Activated CD4-positive, CD25-positive, alpha-beta regulatory T cell treated with anti-CD3 and anti-CD28 coated beads, Interleukin-2, amount 50 U/mL, for 16 hours (primary cell): ENCODE data around the gene EPB41L4A.
A peak's percentile ranks its signal among the peaks of the same experiment; 100 is the strongest.

ENCODE experiments used
- DNase-seq: peaks from one replicate; pipeline ENCODE4 v3.0.0-alpha.2; 2020; ENCODE audit warnings: low read depth, low spot score

EPB41L4A gene

DNA sequence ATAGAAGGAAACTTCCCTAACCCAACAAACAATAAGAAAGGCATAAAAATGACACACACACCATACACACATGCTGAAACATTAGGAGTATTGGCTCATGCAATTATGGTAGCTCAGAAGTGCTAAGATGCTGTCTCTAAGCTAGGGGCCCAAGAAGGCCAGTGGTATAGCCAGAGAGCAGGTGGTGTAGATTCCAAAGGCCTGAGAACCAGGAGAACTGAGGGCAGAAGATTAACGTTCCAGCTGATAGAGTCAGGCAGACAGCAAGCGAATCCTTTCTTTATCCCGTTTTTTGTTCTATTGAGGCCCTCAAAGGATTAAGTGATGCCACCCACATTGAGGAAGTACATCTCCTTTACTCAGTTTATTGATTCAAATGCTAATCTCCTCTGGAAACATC, 262.9 kb downstream of the EPB41L4A start:
- DNase-seq = no peak

DNA sequence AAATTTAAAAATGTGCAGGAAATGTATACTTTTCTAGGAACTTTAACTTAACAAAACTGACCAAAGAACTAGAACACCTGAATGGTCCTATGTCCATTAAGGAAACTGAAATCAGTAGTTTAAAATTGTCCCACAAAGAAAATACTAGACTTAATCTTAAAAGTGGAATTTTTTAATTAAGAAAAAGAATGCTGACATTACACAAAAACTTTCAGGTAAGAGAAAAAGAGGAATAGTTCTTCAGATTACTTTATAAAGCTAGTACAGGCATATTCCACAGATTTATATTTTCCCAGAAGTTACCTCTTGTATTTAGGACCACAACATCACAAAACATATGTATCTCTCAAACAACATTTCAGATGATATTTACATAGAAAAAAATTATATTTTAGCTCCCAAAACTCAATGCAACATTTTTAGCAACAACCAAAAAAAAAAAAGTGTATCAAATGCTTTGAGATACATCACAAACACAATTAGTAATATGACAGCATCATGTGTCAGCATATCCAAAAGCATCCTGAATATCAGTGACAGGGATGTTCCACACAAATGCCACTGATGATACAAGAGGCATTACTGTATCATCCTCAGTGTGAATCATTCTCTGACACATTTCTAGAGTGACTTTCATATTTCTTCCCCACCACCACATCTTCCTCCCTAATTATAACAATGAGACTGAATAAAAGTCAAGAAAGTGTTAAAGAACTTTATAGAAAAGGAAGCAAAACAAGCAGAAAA, 264.0 kb downstream of the EPB41L4A start:
- DNase-seq = no peak

GRCh38 chr5:112149727-112150126, 269.4 kb downstream of the EPB41L4A start:
- no peak for DNase-seq

GRCh38 chr5:112146323-112147226, 272.5 kb downstream of the EPB41L4A start:
- DNase-seq = peak; percentile 30

DNA sequence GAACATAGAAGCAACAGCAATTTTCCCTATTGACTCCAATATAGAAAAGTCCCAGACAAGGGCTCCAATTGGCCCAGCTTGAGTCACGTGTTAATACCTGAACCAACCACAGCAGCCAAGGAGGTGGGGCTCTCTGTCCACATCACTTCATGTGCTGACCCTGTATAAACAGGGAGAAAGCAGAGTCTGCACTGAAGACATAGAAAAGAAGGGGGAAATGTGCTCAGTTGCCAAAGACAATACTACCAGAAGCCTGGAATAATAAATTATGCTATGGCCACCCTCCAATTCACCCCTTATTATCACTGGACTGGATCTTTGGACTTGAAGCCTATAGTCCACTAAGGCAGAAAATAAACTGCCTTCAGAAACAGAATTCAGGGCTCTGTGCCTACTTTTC, 275.4 kb downstream of the EPB41L4A start:
- DNase-seq = no peak

- no peak for DNase-seq
Measured at GRCh38 chr5:112142769-112143270, 276.3 kb downstream of the EPB41L4A start.

- no peak for DNase-seq
Measured at GRCh38 chr5:112141582-112141981, 277.5 kb downstream of the EPB41L4A start.

DNA sequence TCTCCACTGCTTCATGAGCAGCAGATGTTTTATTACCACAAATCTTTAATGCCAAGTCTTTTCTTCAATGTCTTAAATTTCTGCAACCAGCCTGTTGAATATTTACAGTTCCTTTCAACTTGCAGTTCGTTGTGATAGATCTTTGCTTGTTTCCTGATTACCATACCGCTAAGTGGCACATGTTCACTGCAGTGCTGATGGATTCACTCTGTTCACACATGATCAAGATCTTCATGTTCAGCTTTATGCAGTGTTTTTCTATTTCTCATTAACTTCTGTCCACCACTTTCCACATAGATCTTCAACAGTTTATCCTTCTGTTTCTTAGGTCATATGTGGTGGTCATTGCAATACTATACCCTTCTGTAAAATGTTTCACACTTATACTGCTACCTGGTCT, 280.6 kb downstream of the EPB41L4A start:
- no peak for DNase-seq

GRCh38 chr5:112136773-112137172, 282.3 kb downstream of the EPB41L4A start:
- no peak for DNase-seq

- no peak for DNase-seq
Measured at GRCh38 chr5:112127861-112128260, 291.2 kb downstream of the EPB41L4A start.

GRCh38 chr5:112126982-112127381, 292.1 kb downstream of the EPB41L4A start:
- no peak for DNase-seq

- DNase-seq = no peak
Measured at GRCh38 chr5:112125903-112126302, 293.2 kb downstream of the EPB41L4A start.

DNA sequence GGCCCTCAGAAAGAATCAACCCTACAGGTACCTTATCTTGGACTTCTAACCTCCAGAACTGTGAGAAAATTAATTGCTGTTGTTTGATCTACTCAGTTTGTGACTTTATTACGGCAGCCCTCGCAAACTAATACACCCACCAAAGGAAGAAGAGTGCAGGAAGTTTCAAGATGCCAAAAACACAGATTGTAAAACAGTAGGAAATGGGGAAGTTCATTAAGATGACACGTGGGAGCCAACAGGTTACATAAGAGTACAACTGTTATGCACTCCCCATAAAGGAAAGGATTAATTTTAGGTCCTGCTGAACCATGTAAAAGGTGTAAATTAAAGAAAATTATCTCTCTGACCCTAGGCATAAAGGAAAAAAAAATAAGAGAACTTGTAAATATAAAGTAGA, 294.3 kb downstream of the EPB41L4A start:
- DNase-seq = no peak

GRCh38 chr5:112123086-112123485, 296.0 kb downstream of the EPB41L4A start:
- no peak for DNase-seq

DNA sequence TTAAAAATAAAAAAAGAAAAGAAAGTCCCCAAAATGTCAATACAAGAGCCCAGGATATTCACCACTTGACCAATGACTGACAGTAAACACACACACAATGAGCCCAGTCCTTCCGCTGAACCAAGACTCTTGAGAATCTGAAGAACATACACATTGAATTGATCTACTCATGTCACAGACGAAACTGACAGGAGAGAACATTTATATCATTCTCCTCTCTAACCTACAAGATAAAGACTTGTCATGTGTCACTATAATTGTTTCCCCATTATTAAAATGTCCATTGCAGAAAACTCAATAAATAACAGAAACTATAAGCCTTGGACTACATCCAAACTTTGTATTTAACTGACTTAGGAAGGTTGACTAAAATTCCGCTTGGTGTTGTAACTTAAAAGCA, 296.7 kb downstream of the EPB41L4A start:
- DNase-seq = no peak

DNA sequence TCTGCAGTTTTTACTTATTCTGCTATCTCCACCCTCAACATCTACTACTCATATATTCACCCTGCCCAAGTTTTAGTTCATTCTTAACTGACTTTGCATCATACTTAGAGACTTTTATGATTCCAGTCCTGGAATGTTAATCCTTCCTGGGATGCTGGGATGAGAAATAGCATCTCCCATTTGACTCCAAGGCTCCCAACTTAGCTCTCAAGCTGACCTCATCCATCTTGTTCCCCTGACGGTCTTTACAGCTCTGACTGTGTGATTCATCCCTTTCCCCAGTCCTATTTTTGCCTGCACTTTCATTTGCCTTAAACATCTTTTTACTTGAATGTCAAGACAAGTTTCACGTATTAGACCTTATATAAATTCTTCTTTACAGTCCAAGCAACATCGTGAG, 297.8 kb downstream of the EPB41L4A start:
- DNase-seq = no peak

DNA sequence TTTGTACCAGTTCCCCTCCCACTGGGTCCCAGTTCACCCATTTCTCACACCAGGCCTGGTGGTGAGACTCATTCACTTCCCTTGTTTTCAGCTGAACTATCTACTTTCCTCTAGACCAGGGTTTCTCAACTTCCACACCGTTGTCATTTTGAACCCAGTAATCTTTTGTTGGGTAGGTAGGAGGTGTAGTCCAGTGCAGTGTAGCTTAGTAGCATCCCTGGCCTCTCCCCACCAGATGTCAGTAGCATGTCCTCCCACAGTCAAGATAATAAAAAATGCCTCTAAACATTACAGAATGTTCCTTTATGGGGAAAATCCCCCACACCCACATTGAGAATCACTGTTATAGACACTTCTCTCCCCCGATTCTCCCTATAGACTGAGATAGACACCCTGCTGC, 299.1 kb downstream of the EPB41L4A start:
- no peak for DNase-seq

DNA sequence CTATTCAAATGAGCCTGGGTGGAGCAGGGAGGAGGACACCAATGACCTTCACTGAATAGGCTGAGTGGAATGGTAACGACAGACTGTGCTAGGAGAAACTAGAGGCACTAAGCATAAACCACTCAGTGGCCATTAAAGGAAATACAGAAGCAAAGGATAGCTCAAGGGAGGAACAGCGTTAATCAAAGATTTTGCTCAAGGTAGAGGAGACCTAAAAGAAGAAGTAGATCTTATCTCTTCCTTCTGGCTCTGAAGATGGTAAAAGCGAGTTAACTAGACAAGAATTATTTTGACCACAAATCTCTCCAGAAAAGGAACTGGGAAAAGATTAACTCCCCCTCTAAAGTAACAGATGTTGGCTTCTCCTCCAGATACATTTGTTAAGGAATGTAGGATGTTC, 299.6 kb downstream of the EPB41L4A start:
- DNase-seq = no peak

DNA sequence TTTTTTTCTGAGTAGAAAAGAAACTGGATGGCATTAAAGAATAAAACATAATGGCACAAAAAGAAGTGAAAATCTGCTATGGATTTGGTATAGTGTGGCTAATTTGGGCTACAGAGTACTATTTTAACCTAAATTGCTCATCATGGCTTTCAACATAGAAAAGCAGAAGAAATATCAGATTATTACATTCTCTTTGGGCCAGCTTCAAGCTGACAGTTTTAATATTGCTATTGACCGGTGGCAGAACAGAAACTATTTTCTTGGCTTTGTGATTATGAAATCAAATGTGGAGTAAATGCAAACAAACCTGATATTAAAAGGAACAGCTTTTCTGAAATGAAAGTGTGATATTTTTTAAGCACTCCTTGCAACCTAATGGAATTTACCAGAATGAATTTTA, 301.5 kb downstream of the EPB41L4A start:
- no peak for DNase-seq

DNA sequence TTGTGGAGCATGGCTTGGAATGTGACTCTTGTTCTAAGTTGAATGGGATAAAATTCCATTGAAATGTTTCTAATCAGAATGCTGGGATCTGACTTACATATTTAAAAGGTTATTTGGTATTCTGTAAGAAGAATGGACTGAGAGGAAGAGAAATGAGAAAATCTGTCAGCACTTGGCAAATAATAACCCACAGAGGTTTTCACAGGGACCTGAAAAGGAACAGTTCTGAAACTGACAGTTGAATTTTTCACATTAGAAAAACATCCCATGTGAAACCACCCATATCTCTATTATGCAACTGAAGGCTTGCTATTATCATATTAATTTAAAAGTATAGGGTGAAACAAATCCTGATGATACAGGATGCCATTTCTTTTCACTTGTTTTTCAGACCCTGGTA, 302.7 kb downstream of the EPB41L4A start:
- DNase-seq = no peak

GRCh38 chr5:112113565-112113964, 305.5 kb downstream of the EPB41L4A start:
- no peak for DNase-seq
